Activated T-helper 9 cell treated with anti-CD3 and anti-CD28 coated beads, Interleukin-2, amount 50 U/mL, for 16 hours (primary cell): ENCODE data around the gene CTNND1.
"Not testable (repeated sequence)": the region's sequence is repeated elsewhere in the genome, so short reads cannot be mapped to it uniquely, and the experiment has no call there.

ENCODE experiments used
- DNase-seq: peaks from one replicate; pipeline ENCODE4 v3.0.0-alpha.2; 2020; ENCODE audit warnings: low read depth

The CTNND1 gene

GRCh38 chr11:57791321-57792059 is 29.9 kb downstream of the CTNND1 start:
- no peak for DNase-seq

GRCh38 chr11:57792060-57792541 is 30.5 kb downstream of the CTNND1 start:
- peak; percentile 72 for DNase-seq

- no peak for DNase-seq
Measured at GRCh38 chr11:57792870-57793269, 31.3 kb downstream of the CTNND1 start.

GRCh38 chr11:57793351-57794115 is 31.9 kb downstream of the CTNND1 start:
- no peak for DNase-seq

GRCh38 chr11:57798905-57799559 is 37.4 kb downstream of the CTNND1 start:
- no peak for DNase-seq

- no peak for DNase-seq
Measured at GRCh38 chr11:57800444-57801182, 39.0 kb downstream of the CTNND1 start.

- DNase-seq: no peak
Measured at GRCh38 chr11:57801183-57801485, 39.5 kb downstream of the CTNND1 start.

GRCh38 chr11:57802411-57802810 is 40.8 kb downstream of the CTNND1 start:
- DNase-seq: no peak

GRCh38 chr11:57804466-57804865 is 42.9 kb downstream of the CTNND1 start:
- DNase-seq: no peak

- DNase-seq: no peak
Measured at GRCh38 chr11:57805780-57806179, 44.2 kb downstream of the CTNND1 start.

GRCh38 chr11:57812634-57813033 is 51.0 kb downstream of the CTNND1 start:
- DNase-seq: no peak

- no peak for DNase-seq
Measured at GRCh38 chr11:57815476-57815875, 53.9 kb downstream of the CTNND1 start.

GRCh38 chr11:57815877-57816276 is 54.3 kb downstream of the CTNND1 start:
- DNase-seq: no peak

GRCh38 chr11:57818812-57819211 is 57.2 kb downstream of the CTNND1 start:
- DNase-seq: no peak

GRCh38 chr11:57819252-57819979 is 57.8 kb downstream of the CTNND1 start:
- no peak for DNase-seq

- no peak for DNase-seq
Measured at GRCh38 chr11:57823859-57824258, 62.3 kb downstream of the CTNND1 start.

GRCh38 chr11:57834852-57835251 is 73.2 kb downstream of the CTNND1 start:
- DNase-seq: no peak

- DNase-seq: not testable (repeated sequence)
Measured at GRCh38 chr11:57838609-57839008, 77.0 kb downstream of the CTNND1 start.

GRCh38 chr11:57842873-57843272 is 81.3 kb downstream of the CTNND1 start:
- no peak for DNase-seq

GRCh38 chr11:57867966-57868365 is 106.4 kb downstream of the CTNND1 start:
- DNase-seq: no peak

GRCh38 chr11:57868491-57868890 is 106.9 kb downstream of the CTNND1 start:
- no peak for DNase-seq
